Endothelial cell of umbilical vein (primary cell): ENCODE results near the gene CPA2. TPM values are rescaled to one million over a fixed set of nuclear protein-coding genes. Genes with fewer than 3 reads are reported as not detected.

Experiments used
- BruUV-seq: library from RNA; stranded (reverse); fragments of 400-500 nt; replicated peaks from 2 replicates; lab custom pipeline; 2021; lab: Mats Ljungman, UMichigan
- CTCF ChIA-PET: fragments of 300-600, 350-600 bp; sonication (Branson Sonifier 250); formaldehyde crosslinking; loops from one replicate; lab custom pipeline; 2021; ENCODE audit warnings: antibody characterized with exemption, inconsistent platforms; lab: Charles Lee
- POLR2A ChIA-PET: fragments of 300-600, 350-600 bp; sonication (Branson Sonifier 250); formaldehyde crosslinking; loops from one replicate; lab custom pipeline; 2021; ENCODE audit warnings: antibody characterized with exemption, inconsistent platforms; lab: Charles Lee
- DNase-seq: peaks from one replicate; pipeline ENCODE4 v3.0.0-alpha.2; 2011; ENCODE audit warnings: low read depth, low spot score
- FAIRE-seq: peaks from 2 replicates; lab custom pipeline; 2011; peaks lifted over from hg19 to GRCh38; lab: Jason Lieb, UNC
- H2AFZ ChIP-seq: 2 replicates; pipeline ENCODE4 v1.6.0; 2012; ENCODE audit warnings: low read depth, low read length, control low read depth, inconsistent platforms
- H3K27ac ChIP-seq: 2 replicates; pipeline ENCODE4 v1.5.1; 2011; ENCODE audit warnings: low read depth, mild to moderate bottlenecking, control low read depth, low read length, moderate library complexity; ENCODE audit not compliant: insufficient read depth
- H3K27me3 ChIP-seq, 2 experiments: 2 replicates each; pipeline versions ENCODE4 v1.6.0 to v1.6.1; 2011; ENCODE audit warnings: low read length in 2 of 2, mixed read lengths in 1 of 2; ENCODE audit not compliant: control insufficient read depth in 2 of 2, insufficient read depth in 2 of 2
- H3K36me3 ChIP-seq, 2 experiments: 2 replicates in 1 of 2; 3 replicates in 1 of 2; pipeline ENCODE4 v1.5.1; 2011; ENCODE audit warnings: low read length in 2 of 2, mild to moderate bottlenecking in 1 of 2, moderate library complexity in 1 of 2; ENCODE audit not compliant: control insufficient read depth in 2 of 2, insufficient read depth in 2 of 2; ENCODE audit errors: extremely low read depth in 1 of 2
- H3K4me1 ChIP-seq: 3 replicates; pipeline ENCODE4 v1.5.1; 2011; ENCODE audit warnings: mild to moderate bottlenecking, low read length; ENCODE audit not compliant: control insufficient read depth, insufficient read depth; ENCODE audit errors: extremely low read depth
- H3K4me2 ChIP-seq: 2 replicates; pipeline ENCODE4 v1.6.1; 2011; ENCODE audit warnings: low read length, control low read depth, mixed read lengths; ENCODE audit not compliant: insufficient read depth
- H3K4me3 ChIP-seq, 3 experiments: fragments of 200-600 bp in 1 of 3; sonication (generic), shearing (Covaris generic) in 1 of 3; replicated peaks in 1 of 3; 2 replicates each; pipeline ENCODE4 v1.5.1; 2011 to 2016; ENCODE audit warnings: control low read depth in 3 of 3, low read length in 3 of 3, mild to moderate bottlenecking in 2 of 3, inconsistent platforms in 1 of 3, low read depth in 1 of 3, moderate library complexity in 1 of 3; ENCODE audit not compliant: insufficient read depth in 1 of 3
- H3K79me2 ChIP-seq: 2 replicates; pipeline ENCODE4 v1.6.0; 2012; ENCODE audit warnings: low read length, inconsistent platforms; ENCODE audit not compliant: control insufficient read depth, insufficient read depth
- H3K9ac ChIP-seq: replicated peaks from 2 replicates; pipeline ENCODE3; 2011; ENCODE audit warnings: low read length, control low read depth; ENCODE audit not compliant: insufficient read depth; ENCODE audit errors: extremely low read depth
- H3K9me1 ChIP-seq: replicated peaks from 3 replicates; pipeline ENCODE4 v1.6.0; 2011; ENCODE audit warnings: mild to moderate bottlenecking, low read length; ENCODE audit not compliant: control insufficient read depth, insufficient read depth; ENCODE audit errors: extremely low read depth
- H3K9me3 ChIP-seq: replicated peaks from 2 replicates; pipeline ENCODE4 v1.5.1; 2012; ENCODE audit warnings: low read length, inconsistent platforms; ENCODE audit not compliant: control insufficient read depth, insufficient read depth
- H4K20me1 ChIP-seq: replicated peaks from 2 replicates; pipeline ENCODE3; 2011; ENCODE audit warnings: mild to moderate bottlenecking, low read length; ENCODE audit not compliant: control insufficient read depth, insufficient read depth; ENCODE audit errors: extremely low read depth
- CTCF ChIP-seq, 2 donors: IDR thresholded peaks; 1 replicate in 1 of 2; 2 replicates in 1 of 2; pipeline ENCODE4 v1.5.1; 2011; ENCODE audit warnings: low read length in 2 of 2, mild to moderate bottlenecking in 2 of 2, moderate library complexity in 2 of 2, control low read depth in 1 of 2, inconsistent platforms in 1 of 2, low read depth in 1 of 2; ENCODE audit not compliant: insufficient read depth in 1 of 2; ENCODE audit errors: extremely low read depth in 1 of 2
- EZH2 ChIP-seq: IDR thresholded peaks from 2 replicates; pipeline ENCODE4 v1.6.1; 2012; ENCODE audit warnings: borderline replicate concordance, low read depth, mild to moderate bottlenecking, moderate library complexity, low read length, inconsistent platforms; ENCODE audit not compliant: severe bottlenecking
- FOS ChIP-seq: IDR thresholded peaks from 2 replicates; pipeline ENCODE4 v1.6.1; 2011; ENCODE audit warnings: mild to moderate bottlenecking, low read length, moderate library complexity, borderline replicate concordance; ENCODE audit not compliant: insufficient read depth
- GATA2 ChIP-seq: IDR thresholded peaks from 2 replicates; pipeline ENCODE4 v1.7.0; 2011; ENCODE audit warnings: low read depth, mild to moderate bottlenecking, moderate library complexity, mixed read lengths, low read length; ENCODE audit not compliant: insufficient read length, insufficient read depth
- JUN ChIP-seq: IDR thresholded peaks from 2 replicates; pipeline ENCODE4 v1.6.1; 2011; ENCODE audit warnings: borderline replicate concordance, low read depth; ENCODE audit not compliant: insufficient read length, insufficient read depth
- MAX ChIP-seq: IDR thresholded peaks from 2 replicates; pipeline ENCODE4 v1.6.1; 2011; ENCODE audit not compliant: insufficient read depth, insufficient read length
- MYC ChIP-seq: IDR thresholded peaks from one replicate; pipeline ENCODE4 v1.6.1; 2011; ENCODE audit warnings: mild to moderate bottlenecking, low read depth, low read length
- POLR2A ChIP-seq: IDR thresholded peaks from 2 replicates; pipeline ENCODE4 v1.6.1; 2012; ENCODE audit warnings: low read depth, mild to moderate bottlenecking, control low read depth, low read length
- POLR2AphosphoS5 ChIP-seq: IDR thresholded peaks from 2 replicates; pipeline ENCODE4 v1.6.1; 2012; ENCODE audit warnings: low read depth, mild to moderate bottlenecking, control low read depth, low read length, moderate library complexity; ENCODE audit not compliant: insufficient read depth
- dilution Hi-C: fragments of 300-500 bp; cut with MboI; formaldehyde crosslinking; loops from one replicate; pipeline ENCODE4 v1.15.0; 2019; ENCODE audit warnings: low sequenced_read_pairs; ENCODE audit not compliant: extremely low pct_ligation_motif_present
- intact Hi-C: fragments of 100-400 bp; cut with micrococcal nuclease; formaldehyde crosslinking; loops from one replicate; pipeline ENCODE4 v1.10.0; 2022
- polyA plus RNA-seq, 4 experiments: library from polyadenylated mRNA; depleted of rRNA in 3 of 4; stranded (reverse) in 3 of 4; unstranded in 1 of 4; fragments of >200 nt; gene quantifications; 2 replicates each; pipeline versions ENCODE4 v1.2.1 to v1.2.3, GENCODE V29; 2011 to 2012; ENCODE audit warnings: missing spikeins in 1 of 4
- total RNA-seq: library from RNA; stranded (reverse); gene quantifications from 2 replicates; pipeline ENCODE4 v1.2.3, GENCODE V29; 2021

CPA2 gene
- total and polyA plus RNA-seq, 2 donors (not counting 3 experiments of a cell fraction or from before 2014, with no cell fraction given) = not detected

GRCh38 chr7:130302649-130303048 is 36.0 kb downstream of the CPA2 start:
- TF ChIP-seq GATA2 = no peak
- no peak for TF ChIP-seq POLR2AphosphoS5
- no peak for TF ChIP-seq EZH2
- TF ChIP-seq JUN = no peak
- no peak for TF ChIP-seq FOS
- no peak for TF ChIP-seq MYC
- TF ChIP-seq POLR2A = no peak
- TF ChIP-seq CTCF (IDR thresholded peaks at IDR 0.05; ENCODE audit: extremely low read depth in 1 of 2, insufficient read depth in 1 of 2, low read depth in 1 of 2, low read length in 2 of 2) = no peak
- no peak for TF ChIP-seq MAX
- no peaks in the 10 kb centered on the region for H3K79me2 ChIP-seq
- H3K27ac ChIP-seq = no peak overlapping the region
- H2AFZ ChIP-seq = no peak overlapping the region
- no peak overlapping the region for H3K9ac ChIP-seq
- CTCF ChIA-PET = interaction anchor here (0.9 to 2.2 kb wide), 2 partner anchors 9 to 174 kb away, joined by 3 to 10 read pairs; partner anchors contain the start of gene CPA4
- DNase-seq (no peak), FAIRE-seq (no peak)
- no peak overlapping the region for H3K4me2 ChIP-seq
- no peaks in the 10 kb centered on the region for H3K9me3 ChIP-seq
- H4K20me1 ChIP-seq = no peaks in the 10 kb centered on the region
- dilution Hi-C loops (no loop called here), intact Hi-C loops (no loop called here)
- POLR2A ChIA-PET = no interaction called here
- no peaks in the 10 kb centered on the region for H3K4me1 ChIP-seq
- no peaks in the 10 kb centered on the region for H3K36me3 ChIP-seq
- H3K27me3 ChIP-seq = peaks cover 0 to 3% of the 10 kb centered on the region in 2 experiments
- H3K4me3 ChIP-seq = no peak overlapping the region
- H3K9me1 ChIP-seq = no peaks in the 10 kb centered on the region
- BruUV-seq = no TSS peak
